ENCODE results near the gene PDE11A. TPM values are rescaled to one million over a fixed set of nuclear protein-coding genes. Genes with fewer than 3 reads are reported as not detected.
A peak's percentile ranks its signal among the peaks of the same experiment; 100 is the strongest.

The PDE11A gene
- total and polyA plus RNA-seq, 3 donors from 2014 or later = 2.2 to 7.8 (median 3.3) TPM

GRCh38 chr2:178074123-178075005 lies 1.8 kb upstream of the PDE11A start:
- DNase-seq = no peak
- Histone ChIP-seq H3K36me3 (ENCODE audit: low read depth, missing control alignments) (no peaks in the 10 kb centered on the region), H3K4me3 (no peak overlapping the region), H3K9me3 (no peaks in the 10 kb centered on the region), H3K27ac (no peak overlapping the region), H3K4me1 (no peaks in the 10 kb centered on the region), H3K27me3 (no peaks in the 10 kb centered on the region)
- TF ChIP-seq POLR2A (IDR thresholded peaks at IDR 0.05) (no peak), CTCF (IDR thresholded peaks at IDR 0.05) (no peak)
- intact Hi-C loops (cut with DNase I; ENCODE audit: low total_unique reads) = no loop called here
- 89 to 90% methylated on average over 8 of the region's 8 CpGs for WGBS, 2 donors

DNA sequence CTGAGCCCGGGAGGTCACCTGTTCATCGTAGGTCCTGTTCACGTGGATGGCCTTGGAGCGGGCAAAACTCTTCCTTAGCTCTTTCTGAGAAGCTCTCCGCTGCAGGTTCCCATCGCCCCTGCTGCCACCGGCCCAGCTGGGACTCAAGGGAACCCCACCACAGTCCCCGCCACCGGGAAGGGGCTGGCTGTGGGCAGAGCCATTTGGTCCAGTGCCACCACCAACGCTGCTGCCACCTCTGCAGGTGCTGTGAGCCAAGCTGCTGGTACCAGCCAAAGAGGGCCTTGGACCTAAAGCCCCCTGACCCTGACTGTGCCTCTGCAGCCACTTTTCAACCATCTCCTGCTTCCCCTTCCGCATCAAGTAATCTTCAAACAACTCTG lies 586 bp downstream of the PDE11A start:
- 79 to 83% methylated on average over 3 to 11 of the region's 11 CpGs for WGBS, 2 donors
- DNase-seq = no peak
- Histone ChIP-seq H3K4me1 (no peaks in the 10 kb centered on the region), H3K9me3 (no peaks in the 10 kb centered on the region), H3K27me3 (no peaks in the 10 kb centered on the region), H3K27ac (no peak overlapping the region), H3K36me3 (ENCODE audit: low read depth, missing control alignments) (no peaks in the 10 kb centered on the region), H3K4me3 (peak overlapping the region in 1 of 2 donors; percentile 40)
- TF ChIP-seq CTCF (IDR thresholded peaks at IDR 0.05) (no peak), POLR2A (IDR thresholded peaks at IDR 0.05) (no peak)
- intact Hi-C loops (cut with DNase I; ENCODE audit: low total_unique reads) = no loop called here

DNA sequence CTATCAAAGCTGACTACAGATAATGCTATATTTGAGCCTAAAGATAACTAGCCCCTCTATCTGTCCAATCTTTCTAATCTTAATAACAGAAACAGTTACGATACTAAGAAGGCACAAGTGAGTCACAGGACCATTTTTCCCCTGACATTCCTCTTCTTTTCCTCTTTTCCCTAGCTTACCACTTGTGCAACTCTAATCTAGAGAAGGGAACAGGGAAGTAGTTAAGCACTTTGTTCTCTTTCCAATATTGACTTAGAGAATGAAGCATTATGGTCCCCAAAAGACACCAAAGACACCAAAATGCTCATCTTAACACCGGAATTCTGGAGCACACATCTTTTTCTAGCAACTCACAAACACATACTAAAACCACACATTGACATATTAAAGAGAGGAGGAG lies 1.8 kb downstream of the PDE11A start:
- no peak for DNase-seq
- TF ChIP-seq POLR2A (IDR thresholded peaks at IDR 0.05) = no peak
- no peak for TF ChIP-seq CTCF (IDR thresholded peaks at IDR 0.05)
- H3K36me3 ChIP-seq (ENCODE audit: low read depth, missing control alignments) = no peaks in the 10 kb centered on the region
- intact Hi-C loops (cut with DNase I; ENCODE audit: low total_unique reads) = no loop called here
- no peaks in the 10 kb centered on the region for H3K9me3 ChIP-seq
- no peak overlapping the region for H3K27ac ChIP-seq
- H3K4me3 ChIP-seq = no peak overlapping the region
- no peaks in the 10 kb centered on the region for H3K4me1 ChIP-seq
- no peaks in the 10 kb centered on the region for H3K27me3 ChIP-seq
- WGBS, 2 donors = 59 to 62% methylated on average over 2 of the region's 2 CpGs

GRCh38 chr2:178069551-178069950 lies 3.0 kb downstream of the PDE11A start:
- no peak for DNase-seq
- Histone ChIP-seq H3K4me1 (no peaks in the 10 kb centered on the region), H3K4me3 (no peak overlapping the region), H3K36me3 (ENCODE audit: low read depth, missing control alignments) (no peaks in the 10 kb centered on the region), H3K27me3 (no peaks in the 10 kb centered on the region), H3K27ac (no peak overlapping the region), H3K9me3 (no peaks in the 10 kb centered on the region)
- intact Hi-C loops (cut with DNase I; ENCODE audit: low total_unique reads) = no loop called here
- TF ChIP-seq POLR2A (IDR thresholded peaks at IDR 0.05) (no peak), CTCF (IDR thresholded peaks at IDR 0.05) (no peak)
- WGBS, 2 donors = 66 to 100% methylated on average over 1 of the region's 1 CpG
